Kidney (tissue), 14 donors: ENCODE measurements around the gene BAHD1. TPM values are rescaled to one million over a fixed set of nuclear protein-coding genes. Genes with fewer than 3 reads are reported as not detected.
"Not testable (repeated sequence)": the region's sequence is repeated elsewhere in the genome, so short reads cannot be mapped to it uniquely, and the experiment has no call there.

Experiments
- DNase-seq, 5 donors: peaks; one replicate each; pipeline ENCODE4 v3.0.0-alpha.2; 2013 to 2020
- FAIRE-seq: peaks from 2 replicates; lab custom pipeline; 2012; peaks lifted over from hg19 to GRCh38; lab: Jason Lieb, UNC
- H3K27ac ChIP-seq, 2 donors: one replicate each; pipeline ENCODE4 v1.7.0; 2013; ENCODE audit warnings: low read depth in 2 of 2, low read length in 2 of 2, inconsistent platforms in 1 of 2
- H3K27me3 ChIP-seq: one replicate; pipeline ENCODE4 v1.7.1; 2013; ENCODE audit warnings: low read length, inconsistent platforms; ENCODE audit not compliant: control insufficient read depth, insufficient read depth
- H3K36me3 ChIP-seq, 3 donors: one replicate each; pipeline versions ENCODE4 v1.7.0 to v1.7.1; 2013; ENCODE audit warnings: low read length in 3 of 3, control low read depth in 1 of 3, inconsistent platforms in 1 of 3; ENCODE audit not compliant: insufficient read depth in 3 of 3, control insufficient read depth in 2 of 3
- H3K4me1 ChIP-seq, 3 donors: one replicate each; pipeline versions ENCODE4 v1.7.0 to v1.7.1; 2013; ENCODE audit warnings: low read length in 3 of 3, inconsistent platforms in 1 of 3, low read depth in 1 of 3; ENCODE audit not compliant: control insufficient read depth in 2 of 3, insufficient read depth in 2 of 3
- H3K4me3 ChIP-seq, 3 donors: one replicate each; pipeline versions ENCODE4 v1.7.0 to v1.8.1; 2013; ENCODE audit warnings: low read length in 3 of 3, control low read depth in 1 of 3, inconsistent platforms in 1 of 3
- H3K9ac ChIP-seq, 3 donors: one replicate each; pipeline versions ENCODE4 v1.7.0 to v1.7.1; 2013; ENCODE audit warnings: low read length in 3 of 3, control low read depth in 1 of 3, inconsistent platforms in 1 of 3
- H3K9me3 ChIP-seq, 3 donors: one replicate each; pipeline versions ENCODE4 v1.7.0 to v1.7.1; 2013; ENCODE audit warnings: low read length in 3 of 3, control low read depth in 1 of 3, inconsistent platforms in 1 of 3; ENCODE audit not compliant: control insufficient read depth in 2 of 3, insufficient read depth in 1 of 3
- CTCF ChIP-seq: IDR thresholded peaks from 3 replicates; pipeline ENCODE4 v1.5.1; 2012; ENCODE audit warnings: mild to moderate bottlenecking, moderate library complexity, borderline replicate concordance; ENCODE audit not compliant: insufficient read depth; ENCODE audit errors: extremely low read depth
- intact Hi-C: fragments of 100-400 bp; cut with DNase I; formaldehyde crosslinking; loops from one replicate; pipeline ENCODE4 v1.11.1; 2022
- polyA plus RNA-seq: library from polyadenylated mRNA; stranded (reverse); fragments of 350-450 nt; fragmentation: Illumina TruSeq; extraction: RNeasy Lipid Tissue Mini Kit (QIAGEN cat#74804); gene quantifications from one replicate; pipeline ENCODE4 v1.2.3, GENCODE V29; 2014; ENCODE audit warnings: low read depth, low replicate concordance; ENCODE audit not compliant: insufficient read depth
- total RNA-seq: library from RNA; stranded (reverse); fragmentation: NEBNext Ultra II Directional; extraction: Animal tissue kit (Norgen Biotek cat#: 25700); gene quantifications from one replicate; pipeline ENCODE4 v1.2.1, GENCODE V29; 2021
- donor health status: control.
- donor health status: control.
- donor health status: control.
- donor health status: control.
- donor health status: control.
- donor health status: DM: yes; HTN: yes; CAD: no.
- donor health status: Normal renal cell carcinoma (clear cell type).

The BAHD1 gene
- total and polyA plus RNA-seq, 2 donors from 2014 or later, result 13.3 to 28.4 TPM

- intact Hi-C loops, result no loop called here
Measured at GRCh38 chr15:40451527-40452158, 10.9 kb downstream of the BAHD1 start.

GRCh38 chr15:40452296-40453090 lies 11.7 kb downstream of the BAHD1 start:
- no peak for TF ChIP-seq CTCF
- Histone ChIP-seq H3K4me3 (no peak overlapping the region), H3K27ac (no peak overlapping the region), H3K4me1 (peaks cover 0 to 30% (median 27%) of the 10 kb centered on the region in 3 donors), H3K27me3 (no peaks in the 10 kb centered on the region), H3K9me3 (no peaks in the 10 kb centered on the region), H3K9ac (no peak overlapping the region), H3K36me3 (no peaks in the 10 kb centered on the region)
- FAIRE-seq, result no peak
- no peak for DNase-seq
- intact Hi-C loops, result no loop called here

More at GRCh38 chr15:40451527-40452158, 10.9 kb downstream of the BAHD1 start:
- H3K27ac ChIP-seq, result no peak overlapping the region
- H3K27me3 ChIP-seq, result no peaks in the 10 kb centered on the region
- H3K4me3 ChIP-seq, result no peak overlapping the region
- no peaks in the 10 kb centered on the region for H3K36me3 ChIP-seq
- no peak for TF ChIP-seq CTCF
- H3K9me3 ChIP-seq, result no peaks in the 10 kb centered on the region
- peaks cover 0 to 26% (median 26%) of the 10 kb centered on the region in 3 donors for H3K4me1 ChIP-seq
- no peak overlapping the region for H3K9ac ChIP-seq
- FAIRE-seq, result no peak
- DNase-seq, result no peak

- intact Hi-C loops, FAIRE-seq, H3K27ac ChIP-seq, H3K9me3 ChIP-seq, H3K36me3 ChIP-seq, H3K4me3 ChIP-seq, DNase-seq, H3K9ac ChIP-seq, H3K27me3 ChIP-seq: not testable (repeated sequence)
- H3K4me1 ChIP-seq, result peaks cover 0 to 30% (median 27%) of the 10 kb centered on the region in 3 donors
Measured at GRCh38 chr15:40453941-40454340, 13.2 kb downstream of the BAHD1 start.

- Histone ChIP-seq H3K9me3 (no peaks in the 10 kb centered on the region), H3K4me1 (peaks cover 0 to 30% (median 27%) of the 10 kb centered on the region in 3 donors), H3K36me3 (peaks cover 0 to 7% (median 4%) of the 10 kb centered on the region in 3 donors), H3K9ac (no peak overlapping the region), H3K27ac (no peak overlapping the region), H3K27me3 (no peaks in the 10 kb centered on the region), H3K4me3 (no peak overlapping the region)
- DNase-seq (no peak), FAIRE-seq (no peak)
- TF ChIP-seq CTCF, result no peak
- intact Hi-C loops, result no loop called here
Measured at GRCh38 chr15:40454904-40455391, 14.2 kb downstream of the BAHD1 start.
